Thymus (tissue), 14 donors: ENCODE results near the gene TRIM3. TPM values are rescaled to one million over a fixed set of nuclear protein-coding genes. Genes with fewer than 3 reads are reported as not detected.
A peak's percentile ranks its signal among the peaks of the same experiment; 100 is the strongest.
"Not testable (repeated sequence)": the region's sequence is repeated elsewhere in the genome, so short reads cannot be mapped to it uniquely, and the experiment has no call there.

Experiments
- DNase-seq, 9 donors: peaks; one replicate each; pipeline ENCODE4 v3.0.0-alpha.2; 2013; ENCODE audit warnings: low spot score in 9 of 9, low read depth in 6 of 9, missing footprints in 1 of 9
- H3K27ac ChIP-seq, 2 donors: one replicate each; pipeline ENCODE4 v1.5.1; 2013; ENCODE audit warnings: control low read depth in 1 of 2, low read depth in 1 of 2, low read length in 1 of 2, mild to moderate bottlenecking in 1 of 2, moderate library complexity in 1 of 2
- H3K27me3 ChIP-seq, 2 donors: one replicate each; pipeline ENCODE4 v1.5.1; 2013; ENCODE audit warnings: low read length in 1 of 2; ENCODE audit not compliant: control insufficient read depth in 2 of 2, insufficient read depth in 1 of 2
- H3K36me3 ChIP-seq, 2 donors: one replicate each; pipeline ENCODE4 v1.5.1; 2013; ENCODE audit warnings: low read length in 1 of 2, mild to moderate bottlenecking in 1 of 2, moderate library complexity in 1 of 2; ENCODE audit not compliant: control insufficient read depth in 2 of 2, insufficient read depth in 2 of 2
- H3K4me1 ChIP-seq, 2 donors: one replicate each; pipeline ENCODE4 v1.5.1; 2013; ENCODE audit warnings: low read length in 2 of 2; ENCODE audit not compliant: control insufficient read depth in 2 of 2, insufficient read depth in 2 of 2
- H3K4me3 ChIP-seq, 2 donors: one replicate each; pipeline ENCODE4 v1.5.1; 2013; ENCODE audit warnings: low read length in 2 of 2, control low read depth in 1 of 2, mild to moderate bottlenecking in 1 of 2
- H3K9me3 ChIP-seq, 2 donors: one replicate each; pipeline ENCODE4 v1.5.1; 2013; ENCODE audit warnings: low read length in 1 of 2, mild to moderate bottlenecking in 1 of 2; ENCODE audit not compliant: control insufficient read depth in 2 of 2, insufficient read depth in 1 of 2
- WGBS: extraction: QIAGEN DNeasy Blood & Tissue Kit; methylation state at CpG from one replicate; pipeline ENCODE4 v1.1.7; 2013; 5-methylcytosine and 5-hydroxymethylcytosine counted together
- long read RNA-seq, 10 donors: transcript quantifications; one replicate each; lab custom pipeline, GENCODE V29; 2026
- polyA plus RNA-seq: library from polyadenylated mRNA; stranded (reverse); fragments of 200-250 nt; gene quantifications from one replicate; pipeline ENCODE4 v1.2.3, GENCODE V29; 2013
- total RNA-seq: library from RNA; stranded (reverse); fragments of 120-200 nt; gene quantifications from one replicate; pipeline ENCODE4 v1.2.4, GENCODE V29; 2013
- donor health status: healthy.

TRIM3 gene
- total RNA-seq = 2.8 TPM
- polyA plus RNA-seq = 8.3 TPM
- long read RNA-seq, donor 1 = 0 reads
- long read RNA-seq, donor 2 = 0 reads
- long read RNA-seq, donor 3 = 0 reads
- long read RNA-seq, donor 4 = 0 reads
- long read RNA-seq, donor 5, partial matches to known transcripts = 0 of 1 reads
- long read RNA-seq, donor 5, other reads (novel, unspliced or antisense) = 0 of 1 reads
- long read RNA-seq, donor 6, partial matches to known transcripts = 0 of 1 reads
- long read RNA-seq, donor 6, other reads (novel, unspliced or antisense) = 0 of 1 reads
- long read RNA-seq, donor 7 = 0 reads
- long read RNA-seq, donor 8 = 0 reads
- long read RNA-seq, donor 9 = 0 reads
- long read RNA-seq, donor 10 = 0 reads

DNA sequence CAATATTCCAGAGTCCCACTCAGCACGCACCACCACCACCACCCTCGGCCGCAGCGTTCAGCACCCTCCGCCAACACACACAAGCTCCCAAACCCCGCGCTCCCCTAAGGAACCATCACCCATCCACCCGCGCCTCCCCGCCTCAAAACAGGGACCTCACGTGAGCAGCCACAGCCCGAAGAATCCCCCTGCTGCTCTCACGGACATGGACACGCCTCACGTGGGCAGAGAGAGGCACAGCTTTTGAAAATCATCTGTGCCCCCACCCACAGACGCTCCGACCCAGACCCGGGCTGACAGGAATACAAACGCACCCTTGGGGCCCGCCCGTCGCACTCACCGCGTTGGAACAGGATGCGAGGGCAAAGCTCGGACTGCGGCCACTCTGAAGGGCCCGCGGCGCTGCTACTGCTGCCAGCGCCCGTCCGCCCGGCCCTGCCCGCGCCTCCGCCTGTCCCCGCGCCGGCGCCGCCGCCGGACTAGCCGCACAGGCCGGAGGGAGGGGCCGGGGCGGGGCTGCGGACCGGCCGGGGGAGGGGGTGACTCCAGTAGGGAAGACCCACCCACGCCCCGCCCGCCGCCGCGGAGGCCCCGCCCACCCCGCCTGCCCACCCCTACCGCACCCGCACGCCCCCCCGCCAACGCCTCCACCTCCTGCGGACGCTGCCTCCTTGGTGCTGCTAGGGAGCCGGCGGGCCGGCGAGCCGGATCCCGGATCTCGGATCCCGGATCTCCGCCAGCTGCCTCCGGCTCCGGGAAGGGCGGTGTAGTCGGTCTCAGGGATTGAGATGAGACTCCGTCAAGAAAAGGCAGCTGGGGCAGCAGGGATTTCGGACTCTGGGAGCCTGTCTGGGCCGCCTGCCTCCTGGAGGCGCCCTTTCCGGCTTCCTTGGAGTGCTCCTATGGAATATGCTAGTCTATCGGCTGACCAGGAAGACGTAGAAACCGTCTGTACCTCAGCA lies at the start of gene TRIM3:
Gene TRIM3, minus strand, starts transcription at position 491 of the 962 bp plus-strand sequence. CDS start 8,246 bp downstream, outside the sequence.
- Histone ChIP-seq H3K9me3 (no peaks in the 10 kb centered on the region), H3K27ac (peak within 1 kb of the TSS; percentile 61 to 62), H3K4me1 (peaks cover 8 to 15% of the 10 kb centered on the region in 2 donors), H3K4me3 (peak within 1 kb of the TSS; percentile 60 to 63), H3K36me3 (peaks cover 18 to 23% of the 10 kb centered on the region in 2 donors), H3K27me3 (peaks cover 0 to 14% of the 10 kb centered on the region in 2 donors)
- DNase-seq = peak in 6 of 9 donors; percentile 26 to 65 (median 55)
- WGBS = 3% methylated on average over 87 of the region's 87 CpGs

DNA sequence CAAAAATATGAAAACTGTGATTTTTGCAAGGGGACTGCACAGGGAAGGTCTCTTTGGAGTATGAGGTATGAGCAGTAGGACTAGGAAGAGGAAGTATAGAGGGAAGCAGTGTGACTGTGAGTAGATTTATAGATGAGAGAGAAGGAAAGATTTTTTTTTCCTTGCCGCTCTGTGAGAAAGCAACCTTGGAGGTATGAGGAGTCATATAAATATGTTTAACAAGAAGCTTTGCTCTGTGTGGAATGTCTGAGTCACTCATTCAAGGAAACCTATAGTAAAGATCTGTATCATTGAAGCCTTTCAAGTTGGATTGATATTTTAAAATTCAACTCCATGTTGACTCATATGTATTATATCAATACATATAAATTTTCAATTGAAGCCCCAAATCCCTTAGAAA lies 49.5 kb upstream of the TRIM3 start:
- no peak overlapping the region for H3K27ac ChIP-seq
- no peaks in the 10 kb centered on the region for H3K4me1 ChIP-seq
- H3K36me3 ChIP-seq = peaks cover 4 to 5% of the 10 kb centered on the region in 2 donors
- H3K4me3 ChIP-seq = no peak overlapping the region
- 96% methylated on average over 1 of the region's 1 CpG for WGBS
- no peaks in the 10 kb centered on the region for H3K27me3 ChIP-seq
- no peaks in the 10 kb centered on the region for H3K9me3 ChIP-seq
- DNase-seq = no peak

GRCh38 chr11:6521946-6522345 lies 48.2 kb upstream of the TRIM3 start:
- not testable (repeated sequence) for H3K4me3 ChIP-seq, DNase-seq, H3K9me3 ChIP-seq, H3K36me3 ChIP-seq, H3K27me3 ChIP-seq, H3K4me1 ChIP-seq, H3K27ac ChIP-seq
- 98% methylated on average over 3 of the region's 3 CpGs for WGBS

- no peaks in the 10 kb centered on the region for H3K27me3 ChIP-seq
- H3K36me3 ChIP-seq = peaks cover 4 to 5% of the 10 kb centered on the region in 2 donors
- 97% methylated on average over 3 of the region's 3 CpGs for WGBS
- H3K9me3 ChIP-seq = no peaks in the 10 kb centered on the region
- DNase-seq = no peak
- H3K4me3 ChIP-seq = no peak overlapping the region
- no peaks in the 10 kb centered on the region for H3K4me1 ChIP-seq
- H3K27ac ChIP-seq = no peak overlapping the region
These were observed 46.5 kb upstream of the TRIM3 start for GRCh38 chr11:6520265-6520664.

DNA sequence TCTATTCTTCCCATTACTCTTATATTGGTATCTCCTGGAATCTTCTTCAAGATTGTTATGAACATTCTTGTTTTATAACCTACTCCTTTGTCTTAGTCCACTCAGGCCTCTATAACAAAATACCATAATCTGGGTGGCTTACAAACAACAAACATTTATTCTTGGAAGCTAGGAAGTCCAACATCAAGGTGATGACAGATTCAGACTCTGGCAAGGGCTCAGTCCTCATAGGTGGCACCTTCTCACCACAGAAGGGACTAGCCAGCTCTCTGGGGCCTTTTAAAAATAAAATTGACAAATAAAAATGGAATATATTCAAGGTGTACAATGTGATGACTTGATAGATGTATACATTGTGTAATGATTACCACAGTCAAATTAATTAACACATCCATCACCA lies 43.1 kb upstream of the TRIM3 start:
- no peak overlapping the region for H3K4me3 ChIP-seq
- H3K27me3 ChIP-seq = no peaks in the 10 kb centered on the region
- H3K27ac ChIP-seq = no peak overlapping the region
- DNase-seq = no peak
- no peaks in the 10 kb centered on the region for H3K4me1 ChIP-seq
- peaks cover 5 to 6% of the 10 kb centered on the region in 2 donors for H3K36me3 ChIP-seq
- H3K9me3 ChIP-seq = no peaks in the 10 kb centered on the region

GRCh38 chr11:6505577-6506240 lies 32.0 kb upstream of the TRIM3 start:
- WGBS = 71% methylated on average over 2 of the region's 2 CpGs
- no peaks in the 10 kb centered on the region for H3K27me3 ChIP-seq
- H3K36me3 ChIP-seq = peaks cover 5 to 7% of the 10 kb centered on the region in 2 donors

DNA sequence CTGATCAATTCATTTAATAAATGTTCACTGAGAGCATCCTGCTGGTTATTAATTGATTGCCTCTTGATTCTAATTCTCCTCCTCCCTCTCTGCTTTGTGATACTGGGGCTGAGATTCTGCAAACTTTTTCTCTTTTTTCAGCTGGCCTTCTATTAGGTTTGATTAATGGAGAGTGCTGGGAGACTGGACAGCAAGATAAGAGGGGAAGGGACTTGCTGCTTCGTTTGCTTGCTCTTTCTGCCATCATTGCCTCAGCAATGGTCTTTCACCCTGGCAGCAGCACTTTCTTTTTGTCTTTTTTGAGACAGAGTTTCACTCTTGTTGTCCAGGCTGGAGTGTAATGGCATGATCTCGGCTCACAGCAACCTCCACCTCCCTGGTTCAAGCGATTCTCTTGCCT lies 30.4 kb upstream of the TRIM3 start:
- Histone ChIP-seq H3K4me1 (no peaks in the 10 kb centered on the region), H3K4me3 (no peak overlapping the region), H3K27ac (no peak overlapping the region), H3K9me3 (no peaks in the 10 kb centered on the region), H3K36me3 (peaks cover 0 to 7% of the 10 kb centered on the region in 2 donors), H3K27me3 (no peaks in the 10 kb centered on the region)
- WGBS = 98% methylated on average over 3 of the region's 3 CpGs
- DNase-seq = no peak

More at GRCh38 chr11:6505577-6506240, 32.0 kb upstream of the TRIM3 start:
- Histone ChIP-seq H3K4me1 (no peaks in the 10 kb centered on the region), H3K9me3 (no peaks in the 10 kb centered on the region), H3K27ac (no peak overlapping the region), H3K4me3 (no peak overlapping the region)
- peak in 6 of 9 donors; percentile 2 to 47 (median 25) for DNase-seq

DNA sequence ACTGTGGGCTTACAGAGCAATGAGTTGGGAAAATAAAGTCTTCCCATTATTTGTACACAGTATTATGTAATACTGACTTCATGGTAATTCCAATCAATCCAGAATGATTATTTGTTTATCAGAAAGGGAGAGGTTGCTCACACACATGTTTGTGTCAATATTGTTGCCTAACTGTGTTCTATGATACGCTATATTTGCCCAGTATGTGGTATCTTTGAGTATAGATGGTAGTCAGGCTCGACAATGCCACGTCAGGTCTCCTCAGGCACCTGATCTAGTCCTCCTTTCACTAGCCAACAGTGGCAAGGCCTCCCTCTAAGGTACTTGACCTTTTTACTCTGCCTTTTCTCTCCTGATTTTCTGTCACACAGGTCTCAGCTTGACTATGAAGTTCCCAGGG lies 28.6 kb upstream of the TRIM3 start:
- Histone ChIP-seq H3K4me1 (no peaks in the 10 kb centered on the region), H3K27ac (no peak overlapping the region), H3K4me3 (no peak overlapping the region), H3K9me3 (no peaks in the 10 kb centered on the region), H3K27me3 (no peaks in the 10 kb centered on the region), H3K36me3 (peaks cover 7 to 12% of the 10 kb centered on the region in 2 donors)
- 97% methylated on average over 3 of the region's 3 CpGs for WGBS
- DNase-seq = no peak
